OCI-LY1 (cell line): Measurements from ENCODE around the gene EBF3.

Experiments
- EZH2 ChIP-seq: fragments of 200-600 bp; sonication (generic), shearing (Covaris generic); IDR thresholded peaks from 2 replicates; pipeline ENCODE4 v1.8.0; 2017; ENCODE audit warnings: borderline replicate concordance, mixed run types, mild to moderate bottlenecking, antibody characterized with exemption, low read length, moderate library complexity, mixed read lengths
- TF ChIP-seq, protein P1 (sequence below): fragments of 200-600 bp; sonication (generic), shearing (Covaris generic); IDR thresholded peaks from 2 replicates; pipeline ENCODE4 v1.5.1; 2017; ENCODE audit warnings: mild to moderate bottlenecking, antibody characterized with exemption, low read length, moderate library complexity, mixed read lengths

DNA sequence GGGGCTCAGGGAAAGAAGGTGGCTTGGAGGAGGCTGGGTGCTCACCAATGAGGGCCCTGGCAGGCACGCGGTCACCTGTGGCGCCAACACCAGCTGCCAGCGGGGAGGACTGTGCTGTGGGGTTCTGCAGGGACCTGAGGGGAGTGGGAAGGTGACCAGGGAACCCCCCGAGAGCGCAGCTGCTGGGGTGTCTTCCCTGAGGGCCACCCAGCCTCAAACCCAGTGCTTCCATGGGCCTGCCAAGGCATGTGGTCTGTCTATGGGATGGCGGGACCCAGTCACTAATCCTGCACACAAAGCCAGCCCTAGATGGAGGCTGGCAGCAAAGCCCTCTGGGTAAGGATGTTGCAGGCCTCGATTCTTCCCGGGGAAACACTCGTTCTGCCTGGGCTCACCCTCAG lies 117.1 kb downstream of the EBF3 start:
- TF ChIP-seq, protein P1, sequence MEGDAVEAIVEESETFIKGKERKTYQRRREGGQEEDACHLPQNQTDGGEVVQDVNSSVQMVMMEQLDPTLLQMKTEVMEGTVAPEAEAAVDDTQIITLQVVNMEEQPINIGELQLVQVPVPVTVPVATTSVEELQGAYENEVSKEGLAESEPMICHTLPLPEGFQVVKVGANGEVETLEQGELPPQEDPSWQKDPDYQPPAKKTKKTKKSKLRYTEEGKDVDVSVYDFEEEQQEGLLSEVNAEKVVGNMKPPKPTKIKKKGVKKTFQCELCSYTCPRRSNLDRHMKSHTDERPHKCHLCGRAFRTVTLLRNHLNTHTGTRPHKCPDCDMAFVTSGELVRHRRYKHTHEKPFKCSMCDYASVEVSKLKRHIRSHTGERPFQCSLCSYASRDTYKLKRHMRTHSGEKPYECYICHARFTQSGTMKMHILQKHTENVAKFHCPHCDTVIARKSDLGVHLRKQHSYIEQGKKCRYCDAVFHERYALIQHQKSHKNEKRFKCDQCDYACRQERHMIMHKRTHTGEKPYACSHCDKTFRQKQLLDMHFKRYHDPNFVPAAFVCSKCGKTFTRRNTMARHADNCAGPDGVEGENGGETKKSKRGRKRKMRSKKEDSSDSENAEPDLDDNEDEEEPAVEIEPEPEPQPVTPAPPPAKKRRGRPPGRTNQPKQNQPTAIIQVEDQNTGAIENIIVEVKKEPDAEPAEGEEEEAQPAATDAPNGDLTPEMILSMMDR = no peak
- no peak for TF ChIP-seq EZH2
